Nephron (organoid): ENCODE data around the gene ZDHHC22.

Experiments used
- H3K27ac Mint-ChIP-seq, 3 experiments: 2 replicates each; pipeline ENCODE4 v1.8.0; 2020; ENCODE audit warnings: mixed read lengths in 3 of 3, mild to moderate bottlenecking in 2 of 3, moderate library complexity in 1 of 3
- H3K27me3 Mint-ChIP-seq: 2 replicates; pipeline ENCODE4 v1.8.0; 2021; ENCODE audit warnings: low read depth, mild to moderate bottlenecking, moderate library complexity, mixed read lengths
- H3K36me3 Mint-ChIP-seq: 2 replicates; pipeline ENCODE4 v1.8.0; 2020; ENCODE audit warnings: low read depth, mixed read lengths
- H3K4me1 Mint-ChIP-seq: 2 replicates; pipeline ENCODE4 v1.8.0; 2020; ENCODE audit warnings: mixed read lengths
- H3K4me3 Mint-ChIP-seq, 3 experiments: 2 replicates each; pipeline ENCODE4 v1.8.0; 2020; ENCODE audit warnings: mild to moderate bottlenecking in 3 of 3, mixed read lengths in 3 of 3, moderate library complexity in 2 of 3
- H3K9me3 Mint-ChIP-seq: 2 replicates; pipeline ENCODE4 v1.8.0; 2020; ENCODE audit warnings: mixed read lengths
- TF ChIP-seq, protein P1 (sequence below), 3 experiments: fragments of 200-600 bp; sonication (generic); IDR thresholded peaks; one replicate each; pipeline ENCODE4 v1.5.0; 2021; ENCODE audit warnings: antibody characterized with exemption in 3 of 3; ENCODE audit not compliant: unreplicated experiment in 3 of 3

Gene ZDHHC22

DNA sequence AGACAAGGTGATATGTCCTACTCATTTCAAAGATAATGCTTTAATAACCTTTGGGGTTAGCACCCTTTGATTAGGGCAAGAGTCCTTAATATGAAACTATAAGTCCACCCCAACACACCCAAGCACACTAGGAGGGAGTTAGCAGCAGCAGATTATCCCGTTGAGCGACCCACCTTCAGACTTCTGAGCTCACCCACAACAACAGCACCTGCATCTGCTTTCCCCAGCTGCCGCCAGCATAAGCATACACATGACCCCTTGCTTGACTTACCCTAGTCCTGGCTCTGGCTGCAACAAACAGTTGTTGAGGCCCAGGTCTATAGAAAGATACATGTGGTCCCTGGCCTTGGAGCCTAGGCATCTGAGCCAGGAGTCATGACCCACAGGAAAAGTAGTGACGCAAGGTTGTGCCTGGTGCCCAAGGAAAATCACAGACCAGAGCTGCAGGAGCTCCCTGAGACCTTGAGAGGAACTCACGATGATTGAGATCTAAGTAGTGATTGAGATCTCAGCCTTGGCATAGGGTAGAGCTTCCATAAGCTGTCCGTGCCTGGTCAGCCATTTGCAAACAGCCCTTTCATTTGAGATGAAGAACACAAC is 19.0 kb downstream of the ZDHHC22 start:
- H3K27me3 Mint-ChIP-seq, result peaks cover 53% of the 10 kb centered on the region
- H3K4me3 Mint-ChIP-seq, result peak overlapping the region in 1 of 3 experiments; percentile 8
- H3K9me3 Mint-ChIP-seq, result no peaks in the 10 kb centered on the region
- TF ChIP-seq, protein P1, sequence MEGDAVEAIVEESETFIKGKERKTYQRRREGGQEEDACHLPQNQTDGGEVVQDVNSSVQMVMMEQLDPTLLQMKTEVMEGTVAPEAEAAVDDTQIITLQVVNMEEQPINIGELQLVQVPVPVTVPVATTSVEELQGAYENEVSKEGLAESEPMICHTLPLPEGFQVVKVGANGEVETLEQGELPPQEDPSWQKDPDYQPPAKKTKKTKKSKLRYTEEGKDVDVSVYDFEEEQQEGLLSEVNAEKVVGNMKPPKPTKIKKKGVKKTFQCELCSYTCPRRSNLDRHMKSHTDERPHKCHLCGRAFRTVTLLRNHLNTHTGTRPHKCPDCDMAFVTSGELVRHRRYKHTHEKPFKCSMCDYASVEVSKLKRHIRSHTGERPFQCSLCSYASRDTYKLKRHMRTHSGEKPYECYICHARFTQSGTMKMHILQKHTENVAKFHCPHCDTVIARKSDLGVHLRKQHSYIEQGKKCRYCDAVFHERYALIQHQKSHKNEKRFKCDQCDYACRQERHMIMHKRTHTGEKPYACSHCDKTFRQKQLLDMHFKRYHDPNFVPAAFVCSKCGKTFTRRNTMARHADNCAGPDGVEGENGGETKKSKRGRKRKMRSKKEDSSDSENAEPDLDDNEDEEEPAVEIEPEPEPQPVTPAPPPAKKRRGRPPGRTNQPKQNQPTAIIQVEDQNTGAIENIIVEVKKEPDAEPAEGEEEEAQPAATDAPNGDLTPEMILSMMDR (IDR thresholded peaks at IDR 0.05; ENCODE audit: unreplicated experiment in 3 of 3), result no peak
- H3K4me1 Mint-ChIP-seq, result peaks cover 11% of the 10 kb centered on the region
- H3K27ac Mint-ChIP-seq, result no peak overlapping the region
- H3K36me3 Mint-ChIP-seq, result peaks cover 7% of the 10 kb centered on the region

DNA sequence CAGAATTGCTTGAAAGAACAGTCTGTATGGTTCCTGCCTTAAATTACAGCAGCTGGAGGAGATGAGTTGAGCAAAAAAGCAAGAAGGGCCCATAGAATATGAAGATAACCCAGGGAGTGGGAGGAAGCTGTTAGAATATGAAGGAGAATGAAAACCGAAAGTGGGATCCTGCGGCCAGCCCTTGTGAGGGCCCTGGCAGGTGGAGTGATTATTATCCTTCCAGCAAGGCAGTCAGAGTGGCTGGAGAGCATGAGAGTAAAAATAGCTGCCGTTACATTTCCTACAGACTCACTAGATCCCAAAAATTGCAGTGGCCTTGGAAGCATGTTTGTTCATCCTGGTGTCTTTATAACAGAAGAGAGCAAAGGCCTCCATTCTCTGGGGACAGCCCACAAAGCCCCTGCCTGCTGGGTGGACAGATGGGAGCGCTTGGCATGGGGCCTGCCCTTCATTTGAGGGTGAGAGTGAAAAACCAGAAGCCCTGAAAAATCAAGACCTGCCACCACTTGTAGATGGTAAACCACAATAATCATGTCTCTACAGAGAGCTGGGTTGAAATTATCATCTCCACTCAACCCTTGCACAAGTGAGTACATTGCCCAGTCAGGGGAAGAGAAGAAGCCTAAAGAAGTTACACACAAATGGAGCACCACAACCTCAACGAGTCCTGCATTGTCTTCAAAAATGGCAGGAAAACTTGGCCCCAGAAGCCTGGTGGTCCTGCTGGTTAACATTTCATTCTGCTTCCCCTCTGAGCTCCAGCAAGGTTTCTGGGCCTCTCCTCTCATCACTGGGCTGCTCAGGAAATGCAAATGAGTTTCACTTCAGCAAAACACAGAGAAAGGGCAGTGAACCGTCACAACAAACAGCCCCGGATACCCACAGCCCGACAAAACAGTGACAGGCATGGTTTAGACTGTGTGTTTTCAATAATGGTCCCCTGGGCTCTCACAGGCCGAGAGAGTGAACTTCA is 20.5 kb downstream of the ZDHHC22 start:
- peaks cover 37% of the 10 kb centered on the region for H3K27me3 Mint-ChIP-seq
- H3K36me3 Mint-ChIP-seq, result peaks cover 10% of the 10 kb centered on the region
- TF ChIP-seq, protein P1 (IDR thresholded peaks at IDR 0.05; ENCODE audit: unreplicated experiment in 3 of 3), result no peak
- peak overlapping the region in 2 of 3 experiments; percentile 21 to 63 for H3K27ac Mint-ChIP-seq
- no peak overlapping the region for H3K4me3 Mint-ChIP-seq
- H3K9me3 Mint-ChIP-seq, result no peaks in the 10 kb centered on the region
- H3K4me1 Mint-ChIP-seq, result peaks cover 11% of the 10 kb centered on the region

DNA sequence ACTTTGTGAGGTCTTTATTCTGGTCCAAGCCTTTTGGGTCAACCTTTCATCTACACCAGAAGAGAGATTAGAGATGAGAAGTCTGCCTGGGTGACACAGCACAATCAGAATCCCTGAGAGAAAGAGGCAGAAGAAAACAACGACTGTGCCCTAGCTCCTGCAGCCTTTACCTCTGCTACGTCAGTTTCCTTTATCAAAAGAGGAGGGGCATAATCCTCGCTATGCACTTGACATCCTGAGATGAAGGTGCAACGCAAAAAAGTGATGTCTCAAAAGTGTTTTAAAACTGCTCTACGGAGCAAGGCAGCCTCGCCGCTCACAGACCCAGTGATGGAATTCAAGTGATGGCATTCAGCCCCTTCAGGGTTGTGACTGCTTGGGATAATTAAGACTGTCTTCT is 21.7 kb downstream of the ZDHHC22 start:
- H3K27me3 Mint-ChIP-seq, result peaks cover 28% of the 10 kb centered on the region
- TF ChIP-seq, protein P1 (IDR thresholded peaks at IDR 0.05; ENCODE audit: unreplicated experiment in 3 of 3), result no peak

DNA sequence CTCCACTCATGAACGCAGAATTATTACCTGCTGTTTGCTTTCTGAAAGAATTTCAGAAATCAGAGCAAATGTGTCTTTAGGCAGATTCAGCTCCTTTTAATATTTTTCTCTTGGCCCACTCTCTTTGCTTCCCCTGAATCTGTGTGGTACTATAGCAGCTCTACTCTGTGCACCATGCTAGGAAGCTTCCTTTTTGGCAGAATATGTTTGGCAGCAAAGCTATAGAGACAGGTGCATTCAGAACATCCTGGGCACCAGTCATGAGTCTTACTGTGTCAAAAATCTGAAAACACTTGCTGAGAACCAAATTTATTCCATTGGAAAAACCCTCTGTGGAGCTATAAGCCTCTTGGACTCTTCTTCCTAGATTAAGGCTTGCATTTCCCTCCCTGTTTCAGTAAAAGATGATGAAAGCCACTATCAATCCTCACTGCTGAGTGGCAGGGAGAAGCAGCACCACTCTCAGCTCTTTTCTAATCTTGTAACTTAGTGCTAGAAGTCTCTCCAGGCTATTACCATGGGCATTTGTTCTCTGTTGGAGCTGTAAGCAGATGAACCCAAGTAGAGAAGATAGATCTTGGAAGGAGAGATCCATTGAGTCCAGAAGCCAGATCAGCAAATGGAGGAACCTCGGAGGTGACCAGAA is 25.3 kb downstream of the ZDHHC22 start:
- Mint-ChIP-seq H3K27me3 (no peaks in the 10 kb centered on the region), H3K27ac (no peak overlapping the region), H3K4me1 (peaks cover 7% of the 10 kb centered on the region), H3K9me3 (no peaks in the 10 kb centered on the region), H3K36me3 (peaks cover 38% of the 10 kb centered on the region), H3K4me3 (no peak overlapping the region)
- TF ChIP-seq, protein P1 (IDR thresholded peaks at IDR 0.05; ENCODE audit: unreplicated experiment in 3 of 3), result no peak

More for the DNA sequence above, 21.7 kb downstream of the ZDHHC22 start:
- no peak overlapping the region for H3K4me3 Mint-ChIP-seq
- no peak overlapping the region for H3K27ac Mint-ChIP-seq
- no peaks in the 10 kb centered on the region for H3K9me3 Mint-ChIP-seq
- peaks cover 18% of the 10 kb centered on the region for H3K36me3 Mint-ChIP-seq
- peaks cover 6% of the 10 kb centered on the region for H3K4me1 Mint-ChIP-seq

DNA sequence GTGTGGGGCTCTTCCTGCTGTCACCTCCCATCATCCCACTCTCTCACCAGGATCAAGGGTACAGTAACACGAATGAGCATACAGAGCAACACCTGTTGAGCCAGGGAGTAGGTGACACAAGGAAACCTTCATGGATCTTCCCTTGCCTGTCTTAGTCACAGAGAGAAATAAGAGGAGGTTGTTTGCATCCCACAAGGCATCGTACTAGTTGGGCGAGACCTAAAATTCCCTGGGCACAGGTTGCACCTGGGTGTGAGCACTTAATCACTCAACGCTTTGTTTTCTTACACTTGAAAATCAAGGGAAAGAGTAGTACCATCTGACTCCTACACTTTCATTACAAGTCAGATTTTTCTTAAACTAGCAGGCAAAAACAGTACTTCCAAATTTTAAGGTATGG is 27.0 kb downstream of the ZDHHC22 start:
- Mint-ChIP-seq H3K9me3 (no peaks in the 10 kb centered on the region), H3K4me1 (peaks cover 10% of the 10 kb centered on the region), H3K27me3 (no peaks in the 10 kb centered on the region), H3K4me3 (no peak overlapping the region), H3K27ac (no peak overlapping the region), H3K36me3 (peaks cover 47% of the 10 kb centered on the region)
- TF ChIP-seq, protein P1 (IDR thresholded peaks at IDR 0.05; ENCODE audit: unreplicated experiment in 3 of 3), result no peak
